Stimulated activated CD8-positive, alpha-beta memory T cell treated with anti-CD3 and anti-CD28 coated beads, Interleukin-4, amount 100 ng/mL, for 48 hours (primary cell): Measurements from ENCODE around the gene P2RY14.
A peak's percentile ranks its signal among the peaks of the same experiment; 100 is the strongest.

Source experiments
- DNase-seq: peaks from one replicate; pipeline ENCODE4 v3.0.0-alpha.2; 2020

The P2RY14 gene

DNA sequence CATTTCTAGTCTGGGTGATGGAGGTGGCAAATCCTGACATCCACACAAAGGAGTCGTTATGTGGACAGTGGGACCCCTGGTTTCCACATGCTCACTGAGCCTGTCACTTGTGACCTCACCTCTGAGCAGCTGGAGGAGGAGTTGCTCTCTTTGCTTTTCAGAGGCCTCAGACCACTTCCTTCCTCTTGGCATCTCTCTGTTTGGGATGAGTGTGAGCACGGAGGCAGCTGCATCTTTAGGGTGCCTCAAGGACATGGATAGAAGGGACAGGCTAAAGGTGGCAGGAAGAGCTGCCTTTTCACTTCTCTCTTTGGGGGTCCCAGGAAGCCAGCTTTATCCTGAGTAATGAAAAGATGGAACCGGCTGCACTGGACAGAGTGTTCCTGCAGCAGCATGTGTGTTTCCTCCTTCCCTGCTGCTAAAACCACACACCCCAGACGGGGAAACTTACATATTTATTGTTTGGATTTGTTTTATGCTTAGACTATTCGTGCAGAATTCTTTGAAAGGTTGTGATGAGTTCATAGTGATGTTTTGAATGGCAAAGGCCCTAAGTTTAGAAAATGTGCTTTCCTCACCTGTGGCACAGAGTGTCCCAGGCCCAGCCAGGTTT, 107.1 kb downstream of the P2RY14 start:
- peak; percentile 59 for DNase-seq

DNA sequence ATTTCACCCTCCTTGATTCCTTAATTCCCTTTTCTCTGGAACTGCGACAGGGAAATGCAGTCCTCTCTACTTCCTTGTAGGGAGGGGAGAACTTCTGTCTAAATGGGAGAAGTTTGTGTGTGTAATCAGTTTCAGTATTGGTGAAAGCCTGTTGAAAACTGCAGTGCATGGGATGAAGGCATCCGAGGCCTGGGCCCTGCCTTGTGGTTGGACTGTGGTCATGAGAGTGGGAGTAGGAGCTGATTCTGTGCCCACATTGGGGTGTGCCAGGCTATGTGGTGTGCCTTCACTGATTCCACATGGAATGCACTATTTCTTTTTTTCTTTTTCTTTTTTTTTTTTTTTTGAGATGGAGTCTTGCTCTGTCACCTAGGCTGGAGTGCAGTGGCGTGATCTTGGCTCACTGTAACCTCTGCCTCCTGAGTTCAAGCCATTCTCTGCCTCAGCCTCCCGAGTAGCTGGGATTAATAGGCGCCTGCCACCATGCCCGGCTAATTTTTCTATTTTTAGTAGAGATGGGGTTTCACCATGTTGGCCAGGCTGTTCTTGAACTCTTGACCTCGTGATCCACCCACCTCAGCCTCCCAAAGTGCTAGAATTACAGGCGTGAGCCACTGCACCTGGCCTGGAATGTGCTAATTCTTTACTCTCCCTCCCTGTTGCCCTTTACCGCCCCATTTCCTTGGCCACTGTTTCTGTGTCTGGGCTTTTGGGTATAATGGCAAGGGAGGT, 108.2 kb downstream of the P2RY14 start:
- DNase-seq = peak; percentile 76

DNA sequence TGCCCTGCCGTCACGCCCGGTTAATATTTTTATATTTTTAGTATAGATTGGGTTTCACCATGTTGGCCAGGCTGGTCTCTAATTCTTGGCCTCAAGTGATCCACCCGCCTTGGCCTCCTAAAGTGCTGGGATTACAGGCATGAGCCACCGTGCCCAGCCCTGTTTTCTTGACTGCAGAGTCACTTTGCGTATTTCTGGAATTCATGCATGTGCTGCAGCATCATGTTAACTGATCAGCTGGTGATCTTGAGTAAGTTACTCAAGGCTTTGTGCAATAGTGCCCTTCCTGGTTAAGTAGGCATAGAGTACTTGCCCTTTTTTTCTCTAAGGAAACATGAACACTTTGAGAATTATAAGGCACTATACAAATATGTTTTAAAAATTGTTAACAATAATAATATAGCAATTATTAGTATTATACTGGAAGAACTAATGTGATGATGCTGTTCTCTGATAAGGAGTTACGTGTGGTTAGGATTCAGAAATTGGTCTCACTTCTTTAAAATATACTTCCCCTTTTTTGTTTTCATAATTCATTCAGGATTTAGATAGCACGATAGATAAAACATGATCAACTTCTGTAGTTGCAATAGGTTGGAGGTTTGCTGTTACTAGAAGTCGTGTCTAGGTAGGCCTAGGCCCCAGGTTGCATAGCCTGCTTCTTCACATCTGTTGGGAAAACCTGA, 108.9 kb downstream of the P2RY14 start:
- no peak for DNase-seq

DNA sequence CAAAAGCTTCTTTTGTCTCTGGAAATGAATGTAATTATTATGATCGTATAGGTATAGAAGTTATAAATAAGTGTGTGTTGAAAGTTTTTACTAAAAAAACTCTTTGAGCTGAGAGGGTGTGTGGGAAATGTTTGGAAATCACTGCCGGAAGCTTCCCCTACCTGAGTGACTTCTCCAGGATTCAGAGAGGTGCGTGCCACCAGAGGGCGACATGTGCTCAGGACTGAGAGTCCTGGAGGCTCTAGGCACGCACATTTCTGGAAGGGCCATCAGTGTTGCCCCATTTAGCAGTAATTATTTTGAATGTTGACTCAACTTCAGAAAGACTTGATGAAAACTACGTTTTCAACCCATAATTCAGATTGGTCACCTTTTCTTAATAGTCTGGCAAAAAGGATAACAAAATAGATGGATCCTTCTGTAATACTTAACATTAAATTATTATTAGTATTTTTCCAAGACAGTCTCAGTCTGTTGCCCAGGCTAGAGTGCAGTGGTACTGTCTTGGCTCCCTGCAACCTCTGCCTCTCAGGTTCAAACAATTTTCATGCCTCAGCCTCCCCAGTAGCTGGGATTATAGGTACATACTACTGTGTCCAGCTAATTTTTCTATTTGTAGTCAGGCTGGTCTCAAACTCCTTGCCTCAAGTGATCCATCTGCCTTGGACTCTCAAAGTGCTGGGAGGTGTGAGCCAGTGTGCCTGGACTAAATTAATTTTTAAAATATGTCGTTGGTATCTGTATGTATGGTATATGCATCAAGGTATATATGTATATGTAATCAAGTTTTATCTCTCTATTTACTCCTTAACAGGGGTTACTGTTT, 109.9 kb downstream of the P2RY14 start:
- DNase-seq = peak; percentile 93

DNA sequence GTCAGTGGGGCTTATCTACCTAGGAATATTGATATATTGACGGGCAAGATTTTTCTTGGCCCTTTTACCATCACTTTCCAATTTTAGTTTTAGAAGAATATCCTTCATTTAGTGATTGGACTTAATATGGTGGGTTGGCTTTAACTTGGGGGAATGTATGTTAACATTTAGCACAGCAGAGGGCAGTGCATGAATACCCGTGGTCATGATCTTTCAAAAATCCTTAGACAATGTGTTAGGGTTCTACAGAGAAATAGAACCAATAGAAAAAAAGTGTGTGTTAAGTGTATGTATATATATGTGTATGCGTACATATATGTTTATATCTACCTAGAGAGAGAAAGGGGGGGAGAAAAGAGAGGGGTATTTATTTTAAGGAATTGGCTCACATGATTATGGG, 112.2 kb downstream of the P2RY14 start:
- DNase-seq = no peak

DNA sequence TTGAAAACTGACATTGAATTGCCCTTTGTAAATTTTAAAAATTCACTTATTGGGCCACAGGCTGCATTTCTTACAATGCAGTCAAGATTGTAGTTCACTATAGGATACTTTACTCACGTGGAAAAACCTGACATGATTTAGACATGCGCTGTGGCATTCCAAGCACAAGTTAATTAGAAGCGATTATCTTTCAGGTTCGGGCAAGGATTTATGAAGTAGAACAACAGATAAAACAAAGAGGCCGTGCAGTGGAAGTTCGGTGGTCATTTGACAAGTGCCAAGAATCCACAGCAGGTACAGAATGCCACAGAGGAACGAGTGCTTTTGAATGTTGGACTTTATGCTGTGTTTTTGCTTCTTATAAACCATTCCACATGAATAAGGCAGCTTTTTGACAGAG, 113.1 kb downstream of the P2RY14 start:
- DNase-seq = no peak
